Epithelial cell of umbilical artery (primary cell): ENCODE data around the gene MVB12A. TPM values are rescaled to one million over a fixed set of nuclear protein-coding genes. Genes with fewer than 3 reads are reported as not detected.

Experiments
- total RNA-seq: library from RNA; depleted of rRNA; stranded (reverse); fragments of >200 nt; gene quantifications from 2 replicates; pipeline ENCODE4 v1.2.3, GENCODE V29; 2014

The MVB12A gene
- total RNA-seq, result 44.2 and 46.0 TPM in 2 replicates

DNA sequence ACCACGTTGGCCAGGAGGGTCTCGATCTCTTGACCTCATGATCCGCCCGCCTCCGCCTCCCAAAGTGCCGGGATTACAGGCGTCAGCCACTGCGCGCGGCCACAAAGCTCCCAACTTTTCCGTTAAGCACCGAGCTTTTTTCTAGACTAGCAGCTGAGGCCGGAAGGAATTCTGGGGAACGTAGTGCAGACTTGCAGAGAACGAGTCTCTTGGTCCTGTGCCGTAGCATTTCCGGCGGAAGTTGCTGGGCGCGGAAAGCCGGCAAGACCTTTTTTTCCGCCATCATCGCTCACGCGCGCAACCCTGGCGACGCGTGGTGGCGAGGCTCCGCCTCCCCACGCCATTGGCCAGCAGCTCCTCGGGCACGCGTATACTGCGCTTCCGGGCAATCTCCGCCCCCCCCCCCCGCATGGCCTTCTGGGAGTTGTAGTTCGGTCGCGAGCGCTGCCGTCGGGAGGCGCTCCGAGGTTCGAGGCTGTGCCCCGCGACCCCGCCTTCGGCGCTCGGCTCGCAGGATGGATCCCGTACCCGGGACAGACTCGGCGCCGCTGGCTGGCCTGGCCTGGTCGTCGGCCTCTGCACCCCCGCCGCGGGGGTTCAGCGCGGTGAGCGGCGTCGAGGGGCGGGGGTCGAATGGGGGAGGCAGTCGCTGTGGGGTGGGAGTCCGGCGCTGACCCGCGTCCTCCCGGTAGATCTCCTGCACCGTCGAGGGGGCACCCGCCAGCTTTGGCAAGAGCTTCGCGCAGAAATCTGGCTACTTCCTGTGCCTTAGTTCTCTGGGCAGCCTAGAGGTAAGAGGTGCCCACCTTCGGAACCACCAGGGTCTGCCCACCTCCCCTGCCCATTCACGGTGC is at the start of gene MVB12A:
Gene MVB12A, plus strand, starts transcription at position 427 of the 854 bp plus-strand sequence. Its CDS starts 89 bp downstream, at position 516.

GRCh38 chr19:17376935-17377600 is 42.8 kb upstream of the MVB12A start, which contains the start of gene PLVAP:
TSS of gene PLVAP (minus strand) at chr19:17377342. CDS start at chr19:17377288, 54 bp downstream.

GRCh38 chr19:17393914-17394313 is 25.9 kb upstream of the MVB12A start, which contains the start of gene CCDC194:
TSS of gene CCDC194 (minus strand) at chr19:17394196. CDS start at chr19:17394158, 38 bp downstream.

DNA sequence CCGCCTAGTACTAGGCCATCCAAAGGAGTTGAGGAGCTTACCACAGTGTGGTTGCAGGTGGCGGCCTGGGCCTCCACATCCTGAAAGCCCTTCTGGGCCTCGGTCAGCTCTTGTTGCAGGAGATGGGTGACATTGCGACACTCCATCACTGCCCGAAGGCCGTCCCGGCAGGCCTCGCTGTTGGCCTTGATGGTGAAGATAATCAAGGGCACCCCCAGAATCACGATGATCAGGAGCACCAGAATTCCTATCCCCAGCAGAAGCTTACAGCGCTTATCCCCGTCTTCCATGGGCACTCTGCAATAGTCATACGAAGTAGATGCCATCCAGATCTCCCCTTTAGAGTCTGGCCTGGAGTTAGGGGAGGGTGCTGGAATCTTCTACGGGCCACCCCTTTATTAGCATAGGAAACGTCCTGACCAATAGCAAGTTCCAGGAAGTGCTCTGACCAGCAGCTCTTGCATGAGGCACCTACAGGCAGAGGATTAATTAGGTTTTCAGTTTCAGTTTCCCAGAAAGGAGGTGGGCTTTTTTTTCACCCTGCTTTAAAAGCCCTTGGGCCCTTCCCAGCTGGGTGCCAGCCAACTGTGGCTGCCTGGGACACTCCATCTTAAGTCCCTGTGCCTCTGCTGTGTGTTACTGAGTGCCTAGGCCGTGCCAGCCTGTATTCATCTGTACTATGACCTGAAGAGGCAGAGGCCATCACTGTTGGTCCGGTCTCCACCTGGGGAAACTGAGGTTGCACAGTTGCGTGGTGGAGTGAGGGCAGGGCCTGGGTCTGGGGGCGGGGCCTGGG is 14.4 kb upstream of the MVB12A start, which contains the start of gene BST2:
Gene BST2, minus strand, starts transcription at position 381 of the 796 bp plus-strand sequence. Its CDS starts 55 bp downstream, at position 326.

DNA sequence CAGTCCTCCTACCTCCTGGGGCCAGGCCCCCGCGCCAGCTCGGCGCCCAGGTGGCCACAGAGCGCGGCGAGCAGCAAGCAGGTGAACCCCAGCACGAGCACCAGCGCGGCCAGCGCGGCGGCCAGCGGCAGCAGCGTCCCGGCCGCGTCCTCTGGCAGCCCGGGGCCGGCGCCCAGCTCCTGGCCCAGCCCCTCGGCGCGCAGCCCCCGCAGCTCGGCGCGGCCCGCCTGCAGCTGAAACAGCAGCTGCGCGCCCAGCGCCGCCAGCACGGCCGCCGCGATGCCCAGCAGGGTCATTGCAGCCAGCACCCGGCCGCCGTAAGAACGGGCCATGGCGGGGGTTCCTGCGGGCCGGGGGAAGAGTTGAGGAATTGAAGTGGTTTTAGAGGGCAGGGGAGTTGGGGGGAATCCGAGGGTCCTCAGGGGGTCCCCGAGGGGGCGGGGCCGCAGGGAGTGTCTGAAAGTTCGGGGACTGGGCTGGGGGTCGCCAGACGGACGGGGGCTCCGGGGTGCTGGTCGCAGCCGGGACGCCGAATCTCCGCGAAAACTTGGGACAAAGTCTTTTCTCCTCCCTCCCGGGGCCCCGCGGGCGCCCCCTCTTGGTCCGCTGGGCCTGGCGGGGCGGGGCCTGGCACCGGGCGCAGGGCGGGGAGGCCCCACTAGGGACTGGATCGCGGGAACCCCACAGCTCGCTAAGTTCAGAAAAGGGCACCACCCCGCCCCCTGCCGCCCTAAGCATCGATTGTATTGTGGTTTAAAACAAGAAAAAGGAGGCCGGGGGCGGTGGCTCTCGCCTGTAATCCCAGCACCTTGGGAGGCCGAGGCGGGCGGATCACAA is 28.5 kb downstream of the MVB12A start, which contains the start of gene TMEM221:
Gene TMEM221, minus strand, starts transcription at position 538 of the 837 bp plus-strand sequence. Its CDS starts 206 bp downstream, at position 332.

GRCh38 chr19:17460372-17461230 is 40.8 kb downstream of the MVB12A start, which contains the start of gene NXNL1:
TSS of gene NXNL1 (minus strand) at chr19:17460926. CDS start at chr19:17460869, 57 bp downstream.

DNA sequence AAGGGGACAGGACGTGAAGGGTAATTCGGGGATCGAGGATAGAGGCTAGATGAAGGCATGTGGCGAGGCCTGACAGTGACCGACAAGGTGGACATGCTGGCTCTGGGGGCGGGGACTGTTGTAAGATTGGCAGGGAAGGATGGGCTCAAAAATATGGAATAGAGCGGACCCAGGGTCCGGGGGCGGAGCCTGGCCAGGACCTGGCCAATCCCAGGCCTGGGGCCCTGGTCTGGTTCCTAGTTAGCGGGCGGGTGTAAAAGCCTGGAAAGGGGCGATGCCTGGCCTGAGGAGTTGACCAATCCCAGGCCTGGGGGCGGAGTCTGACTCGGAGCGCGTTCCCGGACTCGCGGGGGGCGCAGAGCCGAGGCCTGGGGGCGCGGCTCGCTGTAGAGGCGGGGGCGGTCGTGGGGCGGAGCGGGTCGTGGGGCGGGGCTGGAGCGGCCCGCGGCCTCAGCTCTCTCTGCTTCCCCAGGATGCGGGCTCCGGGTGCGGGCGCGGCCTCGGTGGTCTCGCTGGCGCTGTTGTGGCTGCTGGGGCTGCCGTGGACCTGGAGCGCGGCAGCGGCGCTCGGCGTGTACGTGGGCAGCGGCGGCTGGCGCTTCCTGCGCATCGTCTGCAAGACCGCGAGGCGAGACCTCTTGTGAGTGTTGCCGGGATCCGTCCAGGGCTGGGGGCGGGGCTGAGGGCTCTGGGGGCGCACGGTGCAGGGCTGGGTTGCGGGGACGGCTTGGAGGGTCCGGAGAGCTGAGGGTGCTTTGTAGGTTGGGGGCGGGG is 50.4 kb downstream of the MVB12A start, which contains the start of gene SLC27A1:
Gene SLC27A1, plus strand, starts transcription at position 457 of the 774 bp plus-strand sequence. Its CDS starts 17 bp downstream, at position 474.

Other genes starting within 250 kb of the MVB12A start
- 19.2 and 19.6 TPM in 2 replicates for gene USE1, start 204.7 kb upstream of the MVB12A start, total RNA-seq
- gene OCEL1, start 193.8 kb upstream of the MVB12A start, total RNA-seq, result 4.1 and 4.2 TPM in 2 replicates
- gene NR2F6, start 174.1 kb upstream of the MVB12A start, total RNA-seq, result 49.7 and 55.8 TPM in 2 replicates
- 13.3 and 17.2 TPM in 2 replicates for gene USHBP1, start 155.3 kb upstream of the MVB12A start, total RNA-seq
- 134 and 168 TPM in 2 replicates for gene BABAM1, start 152.6 kb upstream of the MVB12A start, total RNA-seq
- gene ANKLE1, start 138.1 kb upstream of the MVB12A start, total RNA-seq, result 0.65 and 1.4 TPM in 2 replicates
- gene ABHD8, start 116.6 kb upstream of the MVB12A start, total RNA-seq, result 5.2 and 9.9 TPM in 2 replicates
- 33.8 and 37.7 TPM in 2 replicates for gene MRPL34, start 114.2 kb upstream of the MVB12A start, total RNA-seq
- gene DDA1, start 110.5 kb upstream of the MVB12A start, total RNA-seq, result 10.4 and 27.7 TPM in 2 replicates
- gene ANO8, start 85.2 kb upstream of the MVB12A start, total RNA-seq, result 3.6 and 3.8 TPM in 2 replicates
- 15.3 and 18.7 TPM in 2 replicates for gene GTPBP3, start 82.5 kb upstream of the MVB12A start, total RNA-seq
- gene PLVAP, start 42.7 kb upstream of the MVB12A start, total RNA-seq, result 0.61 and 4.5 TPM in 2 replicates
- under 0.01 and 1.2 TPM in 2 replicates for gene CCDC194, start 25.9 kb upstream of the MVB12A start, total RNA-seq
- 146 and 1,184 TPM in 2 replicates for gene BST2, start 14.4 kb upstream of the MVB12A start, total RNA-seq
- gene TMEM221, start 28.6 kb downstream of the MVB12A start, total RNA-seq, result not detected in 2 replicates
- not detected in 2 replicates for gene NXNL1, start 40.9 kb downstream of the MVB12A start, total RNA-seq
- 7.8 and 9.6 TPM in 2 replicates for gene SLC27A1, start 50.5 kb downstream of the MVB12A start, total RNA-seq
- 47.3 and 53.9 TPM in 2 replicates for gene PGLS, start 91.6 kb downstream of the MVB12A start, total RNA-seq
- gene COLGALT1, start 135.6 kb downstream of the MVB12A start, total RNA-seq, result 72.8 and 87.1 TPM in 2 replicates